Fibroblast of lung (primary cell): ENCODE results near the gene RBX1.

Experiments used
- EZH2 ChIP-seq: IDR thresholded peaks from 2 replicates; pipeline ENCODE4 v1.5.1; 2012; ENCODE audit warnings: low read length, control low read depth, mild to moderate bottlenecking; ENCODE audit errors: missing control alignments
- TF ChIP-seq, protein P1 (sequence below), 2 donors: IDR thresholded peaks in 1 of 2; conservative IDR thresholded peaks in 1 of 2; 1 replicate in 1 of 2; 2 replicates in 1 of 2; pipeline ENCODE4 v1.5.1; 2011 to 2012; ENCODE audit warnings: low read length in 2 of 2, control low read depth in 1 of 2, inconsistent platforms in 1 of 2, low read depth in 1 of 2, mild to moderate bottlenecking in 1 of 2

GRCh38 chr22:40967111-40967760 is 16.1 kb downstream of the RBX1 start:
- TF ChIP-seq, protein P1, sequence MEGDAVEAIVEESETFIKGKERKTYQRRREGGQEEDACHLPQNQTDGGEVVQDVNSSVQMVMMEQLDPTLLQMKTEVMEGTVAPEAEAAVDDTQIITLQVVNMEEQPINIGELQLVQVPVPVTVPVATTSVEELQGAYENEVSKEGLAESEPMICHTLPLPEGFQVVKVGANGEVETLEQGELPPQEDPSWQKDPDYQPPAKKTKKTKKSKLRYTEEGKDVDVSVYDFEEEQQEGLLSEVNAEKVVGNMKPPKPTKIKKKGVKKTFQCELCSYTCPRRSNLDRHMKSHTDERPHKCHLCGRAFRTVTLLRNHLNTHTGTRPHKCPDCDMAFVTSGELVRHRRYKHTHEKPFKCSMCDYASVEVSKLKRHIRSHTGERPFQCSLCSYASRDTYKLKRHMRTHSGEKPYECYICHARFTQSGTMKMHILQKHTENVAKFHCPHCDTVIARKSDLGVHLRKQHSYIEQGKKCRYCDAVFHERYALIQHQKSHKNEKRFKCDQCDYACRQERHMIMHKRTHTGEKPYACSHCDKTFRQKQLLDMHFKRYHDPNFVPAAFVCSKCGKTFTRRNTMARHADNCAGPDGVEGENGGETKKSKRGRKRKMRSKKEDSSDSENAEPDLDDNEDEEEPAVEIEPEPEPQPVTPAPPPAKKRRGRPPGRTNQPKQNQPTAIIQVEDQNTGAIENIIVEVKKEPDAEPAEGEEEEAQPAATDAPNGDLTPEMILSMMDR (conservative IDR thresholded peaks at IDR 0.05 in 1 of 2, IDR thresholded peaks at IDR 0.05 in 1 of 2; ENCODE audit: low read depth in 1 of 2, low read length in 2 of 2), result no peak
- no peak for TF ChIP-seq EZH2
